Stimulated activated CD4-positive, alpha-beta T cell treated with anti-CD3 and anti-CD28 coated beads, Interleukin-15, amount 100 ng/mL, for 1 hour (primary cell): ENCODE data around the gene MYBPH.

Experiments
- DNase-seq, 2 donors: peaks; one replicate each; pipeline ENCODE4 v3.0.0-alpha.2; 2020; ENCODE audit warnings: low read depth in 1 of 2, low spot score in 1 of 2

The MYBPH gene

GRCh38 chr1:203167026-203167912 lies 8.4 kb downstream of the MYBPH start:
- no peak for DNase-seq

GRCh38 chr1:203166192-203166940 lies 9.3 kb downstream of the MYBPH start:
- DNase-seq = no peak

DNA sequence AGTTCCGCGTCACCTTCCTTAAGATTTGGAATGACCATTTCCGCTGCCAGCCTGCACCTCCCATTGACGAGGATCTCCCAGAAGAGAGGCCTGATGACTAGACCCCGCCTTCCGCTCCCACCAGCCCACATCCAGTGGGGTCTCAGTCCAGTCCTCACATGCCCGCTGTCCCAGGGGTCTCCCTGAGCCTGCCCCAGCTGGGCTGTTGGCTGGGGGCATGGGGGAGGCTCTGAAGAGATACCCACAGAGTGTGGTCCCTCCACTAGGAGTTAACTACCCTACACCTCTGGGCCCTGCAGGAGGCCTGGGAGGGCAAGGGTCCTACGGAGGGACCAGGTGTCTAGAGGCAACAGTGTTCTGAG lies 9.8 kb downstream of the MYBPH start:
- no peak for DNase-seq

DNA sequence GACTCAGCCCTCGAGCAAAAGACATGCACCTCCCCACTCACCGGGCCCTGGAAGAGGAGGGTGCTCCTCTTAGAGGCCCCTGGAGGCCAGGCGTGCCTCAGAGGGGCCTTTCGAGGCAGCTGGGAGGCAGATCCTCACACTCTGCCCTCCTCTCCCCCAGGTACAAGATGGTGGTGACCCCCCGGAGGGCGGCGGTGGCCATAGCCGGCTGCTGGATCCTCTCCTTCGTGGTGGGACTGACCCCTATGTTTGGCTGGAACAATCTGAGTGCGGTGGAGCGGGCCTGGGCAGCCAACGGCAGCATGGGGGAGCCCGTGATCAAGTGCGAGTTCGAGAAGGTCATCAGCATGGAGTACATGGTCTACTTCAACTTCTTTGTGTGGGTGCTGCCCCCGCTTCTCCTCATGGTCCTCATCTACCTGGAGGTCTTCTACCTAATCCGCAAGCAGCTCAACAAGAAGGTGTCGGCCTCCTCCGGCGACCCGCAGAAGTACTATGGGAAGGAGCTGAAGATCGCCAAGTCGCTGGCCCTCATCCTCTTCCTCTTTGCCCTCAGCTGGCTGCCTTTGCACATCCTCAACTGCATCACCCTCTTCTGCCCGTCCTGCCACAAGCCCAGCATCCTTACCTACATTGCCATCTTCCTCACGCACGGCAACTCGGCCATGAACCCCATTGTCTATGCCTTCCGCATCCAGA lies 10.4 kb downstream of the MYBPH start:
- no peak for DNase-seq

DNA sequence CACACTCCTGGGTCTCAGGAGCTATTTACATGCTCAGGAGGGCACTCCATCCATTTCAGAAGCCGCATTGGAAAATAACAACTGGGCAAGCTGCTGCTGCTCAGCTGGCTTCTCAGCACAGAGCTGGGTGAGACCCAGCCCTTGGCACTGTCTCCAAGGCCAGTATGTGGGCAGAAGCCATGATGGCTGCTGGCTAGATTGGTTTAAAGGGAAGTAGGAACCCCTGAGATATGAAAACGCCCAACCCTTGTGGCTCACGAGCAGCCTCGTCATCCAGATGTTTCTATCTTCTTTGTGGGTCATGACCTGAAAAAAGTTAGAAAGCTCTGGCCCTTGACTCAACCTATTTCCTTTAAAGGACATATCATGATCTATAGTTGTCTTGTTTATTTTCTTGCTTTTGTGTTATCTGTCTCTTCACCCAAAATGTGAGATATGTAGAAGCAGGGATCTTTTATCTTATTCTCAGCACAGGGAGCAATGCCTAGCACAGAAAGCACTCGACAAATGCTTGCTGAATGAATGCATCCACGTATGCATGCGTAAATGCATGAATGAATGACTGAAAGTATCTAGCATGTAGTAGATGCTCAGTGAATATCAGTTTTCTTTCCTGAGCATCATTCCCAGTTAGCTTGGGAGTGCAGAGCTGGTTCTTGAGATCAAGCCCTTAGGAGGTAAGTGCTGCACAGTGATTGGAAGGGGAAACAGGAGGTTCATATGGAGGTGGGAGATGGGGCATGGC lies 11.6 kb downstream of the MYBPH start:
- no peak for DNase-seq

GRCh38 chr1:203162403-203162802 lies 13.2 kb downstream of the MYBPH start:
- DNase-seq = no peak

DNA sequence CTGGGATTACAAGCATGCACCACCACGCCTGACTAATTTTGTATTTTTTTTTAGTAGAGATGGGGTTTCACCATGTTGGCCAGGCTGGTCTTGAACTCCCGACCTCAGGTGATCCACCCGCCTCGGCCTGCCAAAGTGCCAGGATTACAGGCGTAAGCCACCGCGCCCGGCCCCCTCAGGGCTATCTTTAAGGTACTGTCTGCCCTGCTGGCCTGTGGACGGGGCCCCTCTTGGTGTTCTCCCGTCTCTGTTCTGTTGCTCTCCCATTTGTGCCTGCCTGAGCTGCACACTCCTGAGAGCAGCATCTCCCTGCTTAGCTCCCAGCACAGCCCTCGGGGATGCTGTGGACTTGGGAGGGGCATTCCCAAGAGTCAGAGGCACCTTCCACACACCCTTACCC lies 13.9 kb downstream of the MYBPH start:
- no peak for DNase-seq

DNA sequence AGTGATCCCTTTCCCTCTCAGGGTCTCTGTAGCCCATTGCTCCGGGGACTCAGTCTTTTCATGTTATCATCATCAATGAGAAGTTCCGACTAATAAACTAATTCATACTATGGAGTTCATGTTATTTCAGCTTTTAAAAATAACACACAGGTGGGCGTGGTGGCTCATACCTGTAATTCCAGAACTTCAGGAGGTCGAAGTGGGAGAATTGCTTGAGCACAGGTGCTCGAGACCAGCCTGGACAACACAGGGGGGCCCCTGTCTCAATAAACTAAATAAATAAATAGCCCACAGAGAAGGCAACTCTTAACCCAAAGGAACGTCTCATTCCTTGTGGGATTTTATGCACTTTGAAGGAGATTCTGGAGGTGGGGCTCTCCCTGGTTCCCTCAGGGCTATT lies 14.5 kb downstream of the MYBPH start:
- no peak for DNase-seq

- DNase-seq = no peak
These were observed 15.8 kb downstream of the MYBPH start for GRCh38 chr1:203159844-203160243.

DNA sequence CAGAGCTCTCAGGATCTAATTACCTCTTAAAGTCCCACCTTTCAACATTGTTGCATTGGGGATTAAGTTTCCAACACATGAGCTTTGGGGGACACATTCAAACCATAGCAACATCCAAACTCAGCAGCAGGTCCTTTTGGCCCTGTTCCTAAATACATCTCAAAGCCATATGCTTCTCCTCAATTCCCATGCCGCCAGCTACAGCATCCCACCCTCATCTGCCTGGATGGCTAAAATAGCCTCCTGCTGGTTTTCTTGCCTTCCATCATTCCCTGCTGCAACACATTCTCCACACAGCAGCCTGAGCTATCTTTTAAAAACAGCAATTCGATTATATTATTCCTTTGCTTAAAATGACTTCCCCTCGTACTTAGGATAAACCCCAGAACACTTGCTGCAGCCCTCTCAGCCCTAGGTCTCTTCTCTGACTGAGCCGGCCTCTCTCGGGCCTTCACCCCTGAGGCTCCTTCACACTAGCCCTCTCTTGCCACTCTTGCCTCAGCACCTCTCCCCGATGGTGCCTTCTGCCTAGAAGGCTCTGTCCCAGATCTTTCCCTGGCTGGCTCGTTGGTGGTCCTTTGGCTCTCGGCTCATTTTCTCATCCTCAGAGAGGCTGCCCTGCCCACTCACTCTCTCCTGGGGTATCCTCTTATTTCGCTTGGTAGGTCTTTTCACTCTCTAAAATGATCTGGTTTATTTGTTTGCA lies 16.5 kb downstream of the MYBPH start:
- DNase-seq = no peak

DNA sequence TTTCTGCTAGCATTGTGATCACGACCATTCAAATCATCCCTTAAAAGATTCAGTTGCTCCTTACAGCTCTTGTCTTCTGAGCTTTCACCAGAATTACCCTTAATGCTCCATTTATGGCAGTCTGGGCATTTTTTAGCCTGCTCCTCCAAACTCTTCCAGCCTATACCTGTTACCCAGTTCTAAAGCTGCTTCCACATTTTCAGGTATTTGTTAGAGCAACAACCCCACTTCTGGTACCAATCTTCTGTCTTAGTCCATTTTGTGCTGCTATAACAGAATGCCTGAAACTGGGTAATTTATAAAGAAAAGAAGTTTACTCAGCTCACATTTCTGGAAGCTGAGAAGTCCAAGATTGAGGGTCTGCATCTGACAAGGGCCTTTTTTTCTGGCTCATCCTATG lies 17.2 kb downstream of the MYBPH start:
- no peak for DNase-seq

GRCh38 chr1:203156280-203156679 lies 19.3 kb downstream of the MYBPH start:
- no peak for DNase-seq

- no peak for DNase-seq
These were observed 21.4 kb downstream of the MYBPH start for GRCh38 chr1:203153989-203154821.

DNA sequence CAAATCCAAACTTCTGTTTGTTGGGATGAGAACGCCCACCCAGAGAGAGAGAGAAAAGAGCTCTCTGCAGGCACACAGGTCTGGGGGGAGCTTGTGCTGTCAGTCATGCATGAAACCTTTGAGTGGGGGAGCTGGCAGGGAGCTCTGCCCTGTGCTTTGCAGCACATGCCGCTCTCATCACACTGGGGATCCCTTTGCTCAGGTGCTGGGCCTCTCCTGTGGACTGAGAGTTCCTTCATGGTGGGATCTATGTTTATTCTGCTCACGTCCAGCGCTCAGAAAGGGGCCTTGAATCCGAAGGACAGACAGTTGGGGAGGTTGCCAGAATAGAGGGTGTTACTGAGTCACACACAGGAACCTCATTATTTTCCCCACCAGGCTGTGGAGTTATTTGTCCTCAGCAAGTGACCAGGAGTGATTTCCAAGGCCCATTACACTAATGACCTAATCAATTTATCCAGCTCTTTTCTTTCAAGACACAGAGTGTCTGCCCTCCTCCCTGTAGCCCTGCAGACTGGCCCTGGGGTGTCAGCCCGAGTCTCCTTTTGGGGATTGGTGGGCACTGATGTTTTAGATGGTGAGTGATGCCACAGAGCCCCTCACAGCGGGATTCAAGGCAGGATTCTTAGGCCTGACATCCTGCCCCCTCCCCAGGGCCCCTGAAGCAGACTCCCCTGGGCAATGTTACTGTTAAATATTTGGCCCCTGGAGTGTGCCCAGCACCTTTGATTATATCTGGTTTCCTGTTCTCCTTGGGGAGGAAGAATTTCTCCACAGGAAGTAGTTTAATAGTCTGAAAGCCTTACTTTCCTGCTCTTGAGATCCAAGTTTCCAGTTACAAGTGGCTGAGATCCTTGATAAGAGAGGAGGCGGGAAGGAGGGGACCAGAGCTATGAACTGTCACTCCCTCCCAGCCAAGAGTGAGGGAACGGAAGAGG lies 22.3 kb downstream of the MYBPH start:
- DNase-seq = no peak

DNA sequence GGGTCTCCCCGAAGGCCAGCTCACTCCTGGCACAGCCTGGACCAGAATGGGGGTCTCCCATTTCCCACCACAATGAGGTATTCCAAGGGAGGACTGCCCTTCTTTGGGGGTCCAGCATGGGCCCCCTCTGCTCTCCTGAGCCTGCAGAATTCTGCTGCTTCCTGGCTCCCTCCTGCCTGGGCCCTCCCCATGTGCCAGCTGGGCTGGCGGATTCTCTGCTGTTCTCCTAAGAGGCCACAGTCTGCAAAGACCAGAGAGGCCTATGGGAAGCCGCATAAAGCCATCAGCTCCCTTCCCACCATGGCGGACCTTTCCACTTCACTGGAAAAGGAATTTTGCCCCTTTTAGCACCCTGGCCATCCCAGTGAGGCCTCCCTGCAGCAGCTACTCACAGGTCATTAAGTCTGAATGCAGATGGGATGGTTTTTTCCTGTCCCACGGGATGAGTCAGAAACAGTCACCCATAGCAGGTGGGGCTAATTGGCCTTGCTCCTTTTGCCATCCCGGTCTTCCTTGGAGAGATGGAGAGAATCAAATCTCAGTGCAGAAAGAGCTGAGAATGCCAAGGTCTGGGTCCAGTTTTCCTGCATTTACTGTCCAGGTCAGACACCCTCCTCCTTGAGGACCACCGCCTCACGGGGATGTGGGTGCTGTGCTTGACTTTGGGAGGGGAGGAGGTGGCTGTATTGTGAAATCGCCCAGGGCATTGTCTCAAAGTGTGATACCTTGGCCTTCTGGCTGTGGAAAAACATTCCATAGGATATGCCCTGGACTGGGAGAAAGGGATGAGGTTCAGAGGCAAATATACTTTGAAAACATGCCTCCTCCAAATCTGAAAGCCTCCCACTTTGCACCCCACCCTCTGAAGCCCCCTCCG lies 23.2 kb downstream of the MYBPH start:
- DNase-seq = no peak

GRCh38 chr1:203151362-203152157 lies 24.1 kb downstream of the MYBPH start:
- DNase-seq = no peak
